Esophagus (tissue), 2 donors: ENCODE data around the gene SKA3. TPM values are rescaled to one million over a fixed set of nuclear protein-coding genes. Genes with fewer than 3 reads are reported as not detected.
"Not testable (repeated sequence)": the region's sequence is repeated elsewhere in the genome, so short reads cannot be mapped to it uniquely, and the experiment has no call there.

Experiments
- H3K27ac ChIP-seq, 2 donors: one replicate each; pipeline ENCODE4 v1.5.1; 2013; ENCODE audit warnings: low read depth in 2 of 2, mild to moderate bottlenecking in 2 of 2, inconsistent platforms in 1 of 2, low read length in 1 of 2, moderate library complexity in 1 of 2
- H3K27me3 ChIP-seq, 2 donors: one replicate each; pipeline ENCODE4 v1.6.1; 2013; ENCODE audit warnings: low read length in 2 of 2, control low read depth in 1 of 2, mild to moderate bottlenecking in 1 of 2; ENCODE audit not compliant: insufficient read depth in 2 of 2, control insufficient read depth in 1 of 2
- H3K36me3 ChIP-seq, 2 donors: one replicate each; pipeline ENCODE4 v1.6.1; 2013; ENCODE audit warnings: low read length in 1 of 2; ENCODE audit not compliant: control insufficient read depth in 2 of 2, insufficient read depth in 2 of 2
- H3K4me1 ChIP-seq, 2 donors: one replicate each; pipeline ENCODE4 v1.6.1; 2013; ENCODE audit warnings: low read length in 1 of 2; ENCODE audit not compliant: control insufficient read depth in 2 of 2, insufficient read depth in 2 of 2
- H3K4me3 ChIP-seq, 2 donors: one replicate each; pipeline ENCODE4 v1.5.1; 2013; ENCODE audit warnings: low read length in 2 of 2, mild to moderate bottlenecking in 2 of 2, low read depth in 1 of 2, moderate library complexity in 1 of 2
- H3K9me3 ChIP-seq, 2 donors: one replicate each; pipeline ENCODE4 v1.6.1; 2013; ENCODE audit warnings: mild to moderate bottlenecking in 2 of 2, low read depth in 1 of 2, low read length in 1 of 2, moderate library complexity in 1 of 2; ENCODE audit not compliant: control insufficient read depth in 2 of 2, insufficient read depth in 1 of 2
- whole genome bisulfite sequencing, 2 donors: extraction: QIAGEN DNeasy Blood & Tissue Kit; methylation state at CpG; one replicate each; pipeline ENCODE4 v1.1.7; 2013; 5-methylcytosine and 5-hydroxymethylcytosine counted together
- polyA plus RNA-seq, 2 donors: library from polyadenylated mRNA; stranded (reverse); fragments of 200-250 nt; gene quantifications; one replicate each; pipeline ENCODE4 v1.2.3, GENCODE V29; 2013
- donor health status: healthy with polysubstance abuse.
- donor health status: Bipolar disorder and iron deficiency.

Gene SKA3
- polyA plus RNA-seq, 2 donors, result 3.4 to 4.1 TPM

GRCh38 chr13:21208652-21209154, 32.4 kb upstream of the SKA3 start:
- Histone ChIP-seq H3K4me3 (no peak overlapping the region), H3K9me3 (no peaks in the 10 kb centered on the region), H3K27me3 (peaks cover 0 to 3% of the 10 kb centered on the region in 2 donors), H3K4me1 (no peaks in the 10 kb centered on the region), H3K36me3 (no peaks in the 10 kb centered on the region), H3K27ac (no peak overlapping the region)
- WGBS, 2 donors, result 85 to 86% methylated on average over 3 of the region's 3 CpGs

DNA sequence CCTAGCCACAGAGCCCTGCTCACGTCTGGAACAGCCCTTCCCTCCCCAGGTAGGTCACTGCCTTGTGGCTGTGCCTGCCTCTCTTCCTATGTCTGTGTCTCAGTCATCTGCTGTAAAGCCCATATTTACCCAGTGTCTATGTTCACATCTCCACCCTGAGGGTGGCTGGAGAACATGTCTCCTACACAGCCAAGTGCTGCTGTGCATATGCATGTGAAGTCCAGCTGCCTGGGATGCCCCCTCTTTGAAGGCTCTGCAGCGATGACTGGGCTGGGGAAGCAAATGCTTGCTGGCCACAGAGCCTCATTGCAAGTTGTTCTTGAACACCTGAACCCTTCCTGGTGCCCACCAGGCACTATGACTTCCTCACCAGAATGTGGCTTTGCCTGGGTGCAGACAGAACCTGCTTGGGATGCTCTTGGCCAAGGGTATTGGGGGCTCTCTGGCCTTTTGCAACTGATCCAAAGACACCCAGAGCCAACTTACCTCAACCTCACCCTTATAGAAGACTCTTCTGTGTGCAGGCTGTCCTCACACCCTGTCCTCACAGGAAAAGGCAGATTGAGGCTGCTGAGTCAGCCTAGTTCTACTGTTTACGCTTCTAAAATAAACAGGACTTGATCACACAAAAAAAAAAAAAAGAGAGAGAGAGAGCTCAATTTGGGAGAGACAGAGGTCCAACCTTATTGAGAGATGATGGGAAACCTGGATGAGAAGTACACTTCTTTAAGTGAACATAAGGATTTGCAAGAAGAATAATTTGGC, 26.6 kb upstream of the SKA3 start:
- Histone ChIP-seq H3K36me3 (no peaks in the 10 kb centered on the region), H3K9me3 (no peaks in the 10 kb centered on the region), H3K4me3 (no peak overlapping the region), H3K27ac (no peak overlapping the region), H3K27me3 (no peaks in the 10 kb centered on the region), H3K4me1 (no peaks in the 10 kb centered on the region)
- 50 to 57% methylated on average over 3 of the region's 3 CpGs for WGBS, 2 donors

DNA sequence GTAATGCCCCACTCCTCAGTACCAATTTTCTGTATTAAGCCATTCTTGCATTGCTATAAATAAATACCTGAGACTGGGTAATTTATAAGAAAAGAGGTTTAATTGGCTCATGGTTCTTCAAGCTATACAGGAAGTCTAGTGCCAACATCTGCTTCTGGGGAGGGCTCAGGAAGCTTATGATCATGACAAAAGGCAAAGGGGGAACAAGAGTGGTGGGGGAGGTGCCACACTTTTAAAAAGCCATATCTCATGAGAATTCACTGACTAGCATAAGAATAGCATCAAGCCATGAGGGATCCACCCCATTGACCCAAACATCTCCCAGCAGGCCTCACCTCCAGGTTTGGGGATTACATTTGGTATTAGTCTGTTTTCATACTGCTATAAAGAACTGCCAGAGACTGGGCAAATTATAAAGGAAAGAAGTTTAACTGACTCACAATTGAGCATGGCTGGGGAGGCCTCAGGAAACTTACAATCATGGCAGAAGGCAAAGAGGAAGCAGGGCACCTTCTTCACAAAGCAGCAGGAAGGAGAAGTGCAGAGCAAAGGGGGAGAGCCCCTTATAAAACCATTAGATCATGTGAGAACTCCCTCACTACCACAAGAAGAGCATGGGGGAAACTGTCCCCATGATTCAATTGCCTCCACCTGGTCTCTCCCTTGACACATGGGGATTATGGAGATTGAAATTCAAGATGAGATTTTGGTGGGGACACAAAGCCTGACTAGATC, 25.3 kb upstream of the SKA3 start:
- H3K9me3 ChIP-seq, H3K27ac ChIP-seq, H3K36me3 ChIP-seq, H3K27me3 ChIP-seq, H3K4me1 ChIP-seq, H3K4me3 ChIP-seq: not testable (repeated sequence)

DNA sequence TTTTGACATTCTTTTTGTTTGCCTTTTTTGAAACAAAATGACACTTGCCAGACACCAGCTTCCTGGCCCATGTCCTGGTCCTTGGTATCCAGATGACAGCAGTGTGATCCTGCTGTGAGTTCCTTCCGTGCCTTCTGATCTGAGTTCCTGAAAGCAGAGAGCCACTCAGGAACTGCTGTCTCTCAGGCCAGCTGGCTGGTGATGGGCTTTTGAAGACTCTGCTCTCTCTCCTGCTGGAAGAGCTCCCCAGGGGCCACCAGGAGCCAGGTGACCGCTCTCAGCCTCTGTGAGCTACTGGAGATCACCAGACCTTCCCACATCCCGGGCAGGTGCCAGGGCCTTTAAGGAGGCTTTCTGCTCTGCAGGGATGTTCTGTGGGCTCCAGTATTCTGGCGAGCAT, 22.0 kb upstream of the SKA3 start:
- H3K4me3 ChIP-seq, H3K27ac ChIP-seq, H3K4me1 ChIP-seq, H3K36me3 ChIP-seq, H3K27me3 ChIP-seq, H3K9me3 ChIP-seq: not testable (repeated sequence)
- WGBS, 2 donors, result 78 to 83% methylated on average over 4 of the region's 4 CpGs

- not testable (repeated sequence) for H3K36me3 ChIP-seq, H3K27me3 ChIP-seq, H3K27ac ChIP-seq, H3K9me3 ChIP-seq, H3K4me3 ChIP-seq, H3K4me1 ChIP-seq
- 77 to 80% methylated on average over 9 of the region's 9 CpGs for WGBS, 2 donors
These were observed 21.4 kb upstream of the SKA3 start for GRCh38 chr13:21197606-21198225.

DNA sequence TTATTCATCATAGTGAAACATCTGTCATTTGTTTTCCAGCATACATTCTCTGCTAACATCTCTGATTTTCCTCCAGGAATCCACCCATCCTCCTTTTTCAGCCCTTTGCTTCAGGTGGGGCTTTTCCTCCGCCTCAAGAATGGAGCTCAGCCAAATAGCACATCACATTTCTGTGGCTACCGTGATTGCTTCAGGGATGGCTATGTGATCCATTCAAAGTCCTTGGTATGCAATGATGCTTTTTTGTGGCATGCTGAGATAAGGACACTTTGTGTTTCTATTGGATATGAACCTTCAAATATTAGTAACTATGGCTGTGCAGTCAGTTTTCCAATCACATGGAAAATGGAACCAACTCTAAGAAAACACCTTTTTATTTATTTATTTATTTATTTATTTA, 18.4 kb upstream of the SKA3 start:
- H3K9me3 ChIP-seq, H3K4me3 ChIP-seq, H3K36me3 ChIP-seq, H3K27me3 ChIP-seq, H3K4me1 ChIP-seq, H3K27ac ChIP-seq: not testable (repeated sequence)
- 70 to 76% methylated on average over 2 of the region's 2 CpGs for WGBS, 2 donors

DNA sequence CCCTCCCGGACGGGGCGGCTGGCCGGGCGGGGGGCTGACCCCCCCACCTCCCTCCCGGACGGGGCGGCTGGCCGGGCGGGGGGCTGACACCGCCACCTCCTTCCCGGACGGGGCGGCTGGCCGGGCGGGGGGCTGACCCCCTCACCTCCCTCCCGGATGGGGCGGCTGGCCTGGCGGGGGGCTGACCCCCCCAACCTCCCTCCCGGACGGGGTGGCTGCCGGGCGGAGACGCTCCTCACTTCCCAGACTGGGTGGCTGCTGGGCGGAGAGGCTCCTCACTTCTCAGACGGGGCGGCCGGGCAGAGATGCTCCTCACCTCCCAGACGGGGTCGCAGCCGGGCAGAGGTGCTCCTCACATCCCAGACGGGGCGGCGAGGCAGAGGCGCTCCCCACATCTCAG, 10.1 kb upstream of the SKA3 start:
- H3K27ac ChIP-seq, H3K27me3 ChIP-seq, H3K9me3 ChIP-seq, H3K36me3 ChIP-seq, H3K4me1 ChIP-seq, H3K4me3 ChIP-seq: not testable (repeated sequence)
- 92 to 100% methylated on average over 4 to 25 of the region's 35 CpGs for WGBS, 2 donors

DNA sequence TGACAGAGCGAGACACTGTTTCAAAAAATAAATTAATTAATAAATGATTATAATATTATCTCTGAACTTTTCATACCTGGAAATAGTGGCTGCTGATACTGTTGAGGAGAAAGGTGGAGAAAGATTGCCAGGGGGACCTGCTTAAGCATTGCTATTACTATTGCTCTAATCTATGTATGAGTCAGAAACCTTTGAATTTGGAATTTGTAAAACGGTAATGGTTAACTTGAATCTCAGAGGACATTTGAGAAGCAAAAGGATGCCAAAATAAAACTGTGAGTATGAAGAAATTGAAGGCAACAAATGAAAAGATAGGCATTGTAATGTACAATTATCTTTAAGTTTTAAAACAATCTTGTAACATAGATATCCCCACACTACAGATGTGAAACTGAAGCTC, 5.3 kb upstream of the SKA3 start:
- 77 to 88% methylated on average over 2 of the region's 2 CpGs for WGBS, 2 donors
- H3K4me1 ChIP-seq, result peaks cover 0 to 2% of the 10 kb centered on the region in 2 donors

DNA sequence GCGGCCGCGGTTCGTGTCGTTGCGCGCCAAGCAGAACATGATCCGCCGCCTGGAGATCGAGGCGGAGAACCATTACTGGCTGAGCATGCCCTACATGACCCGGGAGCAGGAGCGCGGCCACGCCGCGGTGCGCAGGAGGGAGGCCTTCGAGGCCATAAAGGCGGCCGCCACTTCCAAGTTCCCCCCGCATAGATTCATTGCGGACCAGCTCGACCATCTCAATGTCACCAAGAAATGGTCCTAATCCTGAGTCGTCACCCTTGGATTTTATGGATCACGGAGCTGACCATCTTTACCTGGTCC, 581 bp upstream of the SKA3 start:
- WGBS, 2 donors, result 0 to 1% methylated on average over 26 of the region's 26 CpGs
- peak overlapping the region; percentile 98 to 100 for H3K27ac ChIP-seq

More for the DNA sequence above, 5.3 kb upstream of the SKA3 start:
- Histone ChIP-seq H3K4me3 (no peak overlapping the region), H3K36me3 (no peaks in the 10 kb centered on the region), H3K27me3 (no peaks in the 10 kb centered on the region), H3K9me3 (no peaks in the 10 kb centered on the region), H3K27ac (no peak overlapping the region)

More for the DNA sequence above, 581 bp upstream of the SKA3 start:
- H3K4me3 ChIP-seq, result peak overlapping the region; percentile 69 to 99
- no peaks in the 10 kb centered on the region for H3K36me3 ChIP-seq
- peaks cover 0 to 2% of the 10 kb centered on the region in 2 donors for H3K4me1 ChIP-seq
- no peaks in the 10 kb centered on the region for H3K9me3 ChIP-seq
- no peaks in the 10 kb centered on the region for H3K27me3 ChIP-seq
